ENCODE data around the gene MBLAC1.
"Not testable (repeated sequence)": the region's sequence is repeated elsewhere in the genome, so short reads cannot be mapped to it uniquely, and the experiment has no call there.

The MBLAC1 gene

DNA sequence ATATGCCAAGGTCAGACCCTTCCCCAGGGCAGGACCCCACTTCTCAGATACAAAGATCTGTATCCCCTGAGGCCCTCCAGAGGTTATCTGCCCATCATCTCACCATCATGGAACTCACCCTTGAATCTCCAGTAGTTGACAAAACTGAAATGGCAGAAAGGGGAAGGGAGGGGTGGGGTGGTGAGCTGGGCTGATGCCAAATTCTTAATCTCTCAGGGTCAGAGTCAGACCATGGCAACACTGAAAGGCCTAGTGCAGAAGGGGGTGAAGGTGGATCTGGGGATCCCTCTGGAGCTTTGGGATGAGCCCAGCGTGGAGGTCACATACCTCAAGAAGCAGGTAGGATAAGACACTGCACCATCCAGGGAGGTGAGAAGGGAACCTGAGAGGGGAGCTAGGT is 4.2 kb upstream of the MBLAC1 start:
- no peak for DNase-seq

- DNase-seq: no peak
These were observed 2.2 kb upstream of the MBLAC1 start for GRCh38 chr7:100124301-100125230.

DNA sequence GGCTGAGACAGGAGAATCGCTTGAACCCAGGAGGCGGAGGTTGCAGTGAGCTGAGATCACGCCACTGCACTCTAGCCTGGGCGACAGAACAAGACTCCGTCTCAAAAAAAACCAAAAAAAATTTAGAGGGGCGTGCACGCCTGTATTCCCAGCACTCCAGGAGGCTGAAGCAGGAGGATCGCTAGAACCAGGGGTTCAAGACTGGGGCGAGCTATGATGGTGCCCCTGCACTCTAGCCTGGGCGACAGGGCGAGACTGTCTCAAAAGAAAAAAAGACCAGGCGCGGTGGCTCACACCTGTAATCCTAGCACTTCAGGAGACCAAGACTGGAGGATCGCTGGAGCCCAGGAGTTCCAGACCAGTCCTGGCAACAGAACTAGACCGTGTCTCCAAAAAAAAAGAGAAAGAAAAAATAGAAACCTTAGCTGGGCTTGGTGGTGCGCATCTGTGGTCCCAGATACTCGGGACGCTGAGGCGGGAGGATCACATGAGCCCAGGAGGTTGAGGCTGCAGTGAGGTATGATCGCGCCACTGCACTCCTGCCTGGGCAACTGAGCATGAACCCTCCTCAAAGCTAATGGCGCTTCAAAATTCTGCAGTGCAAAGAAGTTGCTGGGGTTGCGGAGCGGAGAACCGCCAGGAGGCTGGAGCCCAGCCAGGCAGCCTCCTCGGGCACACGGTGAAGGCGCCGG is 382 bp upstream of the MBLAC1 start:
- no peak for DNase-seq

DNA sequence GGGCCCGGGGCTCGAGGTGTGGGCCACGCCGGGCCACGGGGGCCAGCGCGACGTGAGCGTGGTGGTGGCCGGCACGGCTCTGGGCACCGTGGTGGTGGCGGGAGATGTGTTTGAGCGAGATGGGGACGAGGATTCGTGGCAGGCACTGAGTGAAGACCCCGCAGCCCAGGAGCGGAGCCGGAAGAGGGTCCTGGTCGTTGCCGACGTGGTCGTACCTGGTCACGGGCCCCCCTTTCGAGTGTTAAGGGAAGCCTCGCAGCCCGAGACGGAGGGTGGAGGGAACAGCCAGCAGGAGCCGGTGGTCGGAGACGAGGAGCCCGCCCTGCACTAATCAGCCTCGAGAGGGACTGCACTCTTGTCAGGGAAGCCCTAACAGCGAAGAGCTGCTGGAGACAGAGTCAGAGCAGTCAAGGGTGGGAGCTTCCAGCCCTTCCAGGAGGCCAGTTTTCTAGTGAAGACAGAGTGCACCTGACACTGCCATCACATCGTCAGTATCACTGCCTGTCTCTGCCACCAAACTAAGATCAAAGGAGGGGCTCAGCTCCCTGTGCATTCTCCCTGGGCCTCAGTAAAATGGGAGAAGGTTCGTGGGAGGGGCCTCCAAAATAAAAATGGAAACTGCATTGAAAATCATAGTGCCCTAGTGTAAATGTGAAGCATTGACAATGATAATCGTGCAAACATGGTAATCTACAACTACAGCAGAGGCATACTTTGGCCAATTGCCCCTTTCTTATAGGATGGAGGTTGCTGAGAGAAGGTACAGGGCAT is 1.3 kb downstream of the MBLAC1 start:
- DNase-seq: no peak

DNA sequence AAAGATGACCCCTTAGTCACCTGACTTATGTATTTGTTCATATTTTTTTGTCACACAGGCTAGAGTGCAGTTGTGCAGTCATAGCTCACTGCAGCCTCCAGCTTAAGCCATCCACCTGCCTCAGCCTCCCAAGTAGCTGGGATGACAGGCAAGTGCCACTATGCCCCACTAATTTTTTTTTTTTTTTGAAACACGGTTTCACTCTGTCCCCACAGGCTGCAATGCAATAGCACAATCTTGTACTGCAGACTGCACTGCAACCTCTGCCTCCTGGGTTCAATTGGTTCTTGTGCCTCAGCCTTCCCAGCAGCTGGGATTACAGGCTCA is 1.8 kb downstream of the MBLAC1 start:
- DNase-seq: no peak

DNA sequence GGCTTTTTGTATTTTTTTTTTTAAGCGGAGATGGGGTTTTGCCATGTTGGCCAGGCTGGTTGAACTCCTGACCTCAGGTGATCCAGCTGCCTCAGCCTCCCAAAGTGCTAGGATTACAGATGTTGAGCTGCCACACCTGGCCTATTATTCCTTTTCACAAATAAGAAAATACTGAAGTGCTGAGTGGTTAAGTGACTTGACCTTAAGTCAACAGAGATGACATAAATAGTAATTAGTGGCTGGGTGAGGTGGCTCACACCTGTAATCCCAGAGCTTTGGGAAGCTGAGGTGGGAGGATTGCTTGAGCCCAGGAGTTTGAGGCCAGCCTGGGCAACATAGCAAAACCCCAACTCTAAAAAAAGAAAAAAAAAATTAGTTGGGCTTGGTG is 3.4 kb downstream of the MBLAC1 start:
- DNase-seq: not testable (repeated sequence)

- peak; percentile 48 for DNase-seq
These were observed 4.1 kb downstream of the MBLAC1 start for GRCh38 chr7:100130608-100131453.

DNA sequence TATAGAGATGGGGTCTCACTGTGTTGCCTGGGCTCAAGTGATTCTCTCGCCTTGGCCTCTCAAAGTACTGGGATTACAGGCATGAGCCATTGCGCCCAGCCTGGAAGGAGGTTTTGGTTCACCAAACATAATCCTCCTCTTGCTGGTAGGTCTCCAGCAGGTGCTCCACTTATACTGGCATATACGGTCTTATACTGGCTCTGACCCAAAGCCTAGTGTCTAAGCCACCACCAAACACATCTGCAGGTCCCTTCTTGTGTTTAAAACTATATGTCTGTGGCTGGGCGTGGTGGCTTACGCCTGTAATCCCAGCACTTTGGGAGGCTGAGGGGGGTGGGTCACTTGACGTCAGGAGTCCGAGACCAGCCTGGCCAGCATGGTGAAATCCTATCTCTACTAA is 5.4 kb downstream of the MBLAC1 start:
- DNase-seq: no peak

DNA sequence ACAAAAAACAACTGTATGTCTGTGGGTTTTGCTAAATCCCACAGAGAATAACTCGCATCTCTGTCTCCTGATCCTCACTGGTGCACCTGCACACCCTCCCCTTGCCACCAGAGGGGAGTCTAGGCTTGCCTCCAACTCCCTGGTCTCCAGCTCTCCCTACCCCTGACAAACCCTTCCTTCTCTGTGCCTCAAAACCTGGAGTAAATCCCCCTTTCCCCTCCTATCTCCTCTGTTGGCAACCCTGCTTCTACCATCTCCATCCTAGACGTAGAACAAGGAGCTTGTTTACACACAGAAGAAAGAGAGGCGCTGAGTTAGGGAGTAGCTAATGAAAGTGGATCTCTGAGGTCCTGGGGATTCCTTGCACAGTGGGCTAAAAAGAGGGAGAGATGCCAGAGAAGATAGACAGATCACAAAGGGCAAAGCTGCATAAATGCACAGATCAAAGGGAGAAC is 6.0 kb downstream of the MBLAC1 start:
- DNase-seq: peak; percentile 64

DNA sequence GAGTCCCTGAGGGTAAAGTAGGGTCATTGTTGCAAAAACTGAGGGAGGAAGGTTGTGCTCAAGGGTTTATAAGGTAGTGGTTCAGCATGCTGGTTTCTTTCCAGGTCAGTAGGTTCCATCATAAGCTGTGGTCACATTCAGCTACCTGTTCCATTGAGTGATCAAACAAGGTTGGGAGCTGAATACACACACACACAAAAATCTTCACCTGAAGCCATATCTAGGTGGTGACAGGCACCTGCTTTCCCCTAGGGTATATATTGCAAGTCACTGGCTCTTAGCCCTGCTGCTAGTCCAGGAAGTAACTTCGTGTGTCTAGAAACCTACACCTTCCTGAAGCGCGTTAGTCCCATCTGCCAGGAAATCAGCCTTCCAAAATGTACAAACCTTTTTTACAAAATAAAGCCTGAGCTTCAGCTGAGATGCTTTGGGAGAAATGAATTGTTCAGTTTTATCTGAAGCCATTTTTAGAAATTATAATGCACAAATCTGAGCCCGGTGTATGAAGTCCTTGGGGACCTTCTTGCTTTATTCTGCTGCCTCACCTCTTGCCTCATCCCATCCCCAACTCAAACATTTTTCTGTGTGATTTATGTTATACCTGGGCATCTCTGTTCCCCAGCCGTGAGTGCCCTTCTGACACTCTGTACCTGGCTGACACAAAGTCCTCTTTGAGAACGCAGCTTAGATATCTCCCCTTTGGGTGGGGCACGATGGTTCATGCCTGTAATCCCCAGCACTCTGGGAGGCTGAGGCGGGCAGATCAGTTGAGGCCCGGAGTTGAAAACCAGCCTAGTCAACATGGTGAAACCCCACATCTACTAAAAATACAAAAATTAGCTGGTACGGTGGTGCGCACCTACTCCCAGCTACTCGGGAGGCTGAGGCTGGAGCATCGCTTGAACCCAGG is 11.3 kb downstream of the MBLAC1 start:
- DNase-seq: no peak

GRCh38 chr7:100141555-100141949 is 14.8 kb downstream of the MBLAC1 start:
- no peak for DNase-seq

DNA sequence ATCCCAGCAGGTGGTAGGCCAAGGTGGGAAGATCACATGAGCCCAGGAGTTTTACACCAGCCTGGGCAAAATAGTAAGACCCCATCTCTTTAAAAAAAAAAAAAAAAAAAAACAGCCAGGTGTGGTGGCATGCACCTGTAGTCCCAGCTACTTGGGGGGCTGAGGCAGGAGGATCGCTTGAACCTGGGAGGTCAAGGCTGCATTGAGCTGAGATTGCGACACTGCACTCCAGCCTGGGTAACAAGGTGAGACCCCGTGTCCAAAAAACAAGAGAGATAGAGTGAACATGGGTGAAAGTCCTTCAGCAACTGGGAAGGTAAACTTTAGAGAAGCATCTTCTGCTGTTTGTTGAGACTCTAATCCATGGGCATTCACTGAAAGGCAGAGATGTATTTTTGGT is 15.7 kb downstream of the MBLAC1 start:
- no peak for DNase-seq

GRCh38 chr7:100146350-100146749 is 19.6 kb downstream of the MBLAC1 start:
- not testable (repeated sequence) for DNase-seq

GRCh38 chr7:100147278-100147677 is 20.5 kb downstream of the MBLAC1 start:
- no peak for DNase-seq

DNA sequence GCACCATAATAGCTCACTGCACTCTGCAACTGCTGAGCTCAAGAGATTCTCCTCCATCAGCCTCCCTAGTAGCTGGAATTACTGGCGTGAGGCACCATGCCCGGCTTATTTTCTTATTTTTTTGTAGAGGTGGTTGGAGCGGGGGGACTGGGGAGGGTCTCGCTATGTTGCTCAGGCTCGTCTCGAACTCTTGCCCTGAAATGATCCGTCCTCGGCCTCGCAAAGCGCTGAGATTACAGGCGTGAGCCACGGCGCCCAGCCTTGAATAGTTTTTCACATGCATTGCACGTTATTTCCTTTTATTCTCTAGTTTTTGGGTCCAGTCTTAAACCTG is 21.4 kb downstream of the MBLAC1 start:
- DNase-seq: no peak

GRCh38 chr7:100148559-100149328 is 22.0 kb downstream of the MBLAC1 start, which contains the start of gene LAMTOR4:
TSS of gene LAMTOR4 (plus strand) at chr7:100148918. CDS start at chr7:100148973, 55 bp downstream.
- peak; percentile 99 for DNase-seq

GRCh38 chr7:100152404-100152803 is 25.6 kb downstream of the MBLAC1 start:
- no peak for DNase-seq

DNA sequence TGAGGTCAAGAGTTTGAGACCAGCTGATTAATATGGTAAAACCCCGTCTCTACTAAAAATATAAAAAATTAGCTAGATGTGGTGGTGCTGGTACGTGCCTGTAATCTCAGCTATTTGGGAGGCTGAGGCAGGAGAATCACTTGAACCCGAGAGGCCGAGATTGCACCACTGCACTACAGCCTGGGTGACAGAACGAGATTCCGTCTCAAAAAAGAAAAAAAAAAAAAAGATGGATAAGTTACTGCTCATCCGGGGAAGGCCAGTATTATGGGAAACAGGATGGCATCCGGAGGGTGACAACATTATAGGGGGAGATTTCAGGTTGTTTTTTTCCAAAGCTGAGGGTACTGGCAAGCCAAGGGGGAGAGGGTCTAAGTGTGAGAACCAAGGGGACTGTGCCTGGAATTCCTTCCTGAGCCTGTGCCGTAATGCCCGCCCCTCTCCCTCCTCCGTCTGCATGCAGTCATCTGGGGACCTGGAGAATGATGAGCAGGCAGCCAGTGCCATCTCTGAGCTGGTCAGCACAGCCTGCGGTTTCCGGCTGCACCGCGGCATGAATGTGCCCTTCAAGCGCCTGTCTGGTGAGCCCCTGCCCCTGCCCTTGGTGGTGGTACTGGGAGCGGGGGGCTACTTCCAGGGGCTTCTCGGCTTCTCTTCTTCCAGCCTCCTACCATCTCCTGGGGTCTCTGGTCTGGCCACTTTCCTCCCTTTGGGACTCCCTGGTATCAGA is 26.3 kb downstream of the MBLAC1 start:
- DNase-seq: no peak

GRCh38 chr7:100153708-100154535 is 27.2 kb downstream of the MBLAC1 start:
- no peak for DNase-seq
